Trophoblast cell (in vitro differentiated cells and primary cell): Measurements from ENCODE around the gene EPRS1.

Source experiments
- DNase-seq, 2 donors: peaks; one replicate each; pipeline ENCODE4 v3.0.0-alpha.2; 2016
- H2AFZ ChIP-seq: 2 replicates; pipeline ENCODE4 v1.6.1; 2013; ENCODE audit warnings: low read length, moderate library complexity, mild to moderate bottlenecking; ENCODE audit not compliant: insufficient read depth, poor library complexity
- H2AK5ac ChIP-seq: 2 replicates; pipeline ENCODE4 v1.6.1; 2013; ENCODE audit warnings: mild to moderate bottlenecking, low read length
- H2BK120ac ChIP-seq: 2 replicates; pipeline ENCODE4 v1.6.1; 2013; ENCODE audit warnings: low read length, mild to moderate bottlenecking, moderate library complexity; ENCODE audit not compliant: insufficient read depth, poor library complexity
- H2BK12ac ChIP-seq: 2 replicates; pipeline ENCODE4 v1.6.1; 2013; ENCODE audit warnings: mild to moderate bottlenecking, low read length, moderate library complexity
- H2BK5ac ChIP-seq: 2 replicates; pipeline ENCODE4 v1.6.1; 2013; ENCODE audit warnings: low read length, low read depth, moderate library complexity, mild to moderate bottlenecking; ENCODE audit not compliant: poor library complexity
- H3K14ac ChIP-seq: 2 replicates; pipeline ENCODE4 v1.6.1; 2013; ENCODE audit warnings: mild to moderate bottlenecking, low read length
- H3K18ac ChIP-seq: 2 replicates; pipeline ENCODE4 v1.6.1; 2013; ENCODE audit warnings: mild to moderate bottlenecking, low read length
- H3K23ac ChIP-seq: 2 replicates; pipeline ENCODE4 v1.6.1; 2013; ENCODE audit warnings: low read length
- H3K27ac ChIP-seq: 2 replicates; pipeline ENCODE4 v1.5.1; 2013; ENCODE audit warnings: low read depth, mild to moderate bottlenecking, inconsistent platforms, low read length, moderate library complexity
- H3K27me3 ChIP-seq: 2 replicates; pipeline ENCODE4 v1.6.1; 2013; ENCODE audit warnings: inconsistent platforms, mild to moderate bottlenecking, low read length, moderate library complexity; ENCODE audit not compliant: insufficient read depth
- H3K36me3 ChIP-seq, 2 experiments: 1 replicate in 1 of 2; 2 replicates in 1 of 2; pipeline ENCODE4 v1.6.1; 2013; ENCODE audit warnings: low read length in 2 of 2, mild to moderate bottlenecking in 2 of 2, moderate library complexity in 1 of 2; ENCODE audit not compliant: insufficient read depth in 2 of 2, control insufficient read depth in 1 of 2
- H3K4ac ChIP-seq: 2 replicates; pipeline ENCODE4 v1.6.1; 2013; ENCODE audit warnings: low read depth, mild to moderate bottlenecking, low read length, moderate library complexity
- H3K4me1 ChIP-seq, 2 experiments: 1 replicate in 1 of 2; 2 replicates in 1 of 2; pipeline ENCODE4 v1.6.1; 2013; ENCODE audit warnings: low read length in 2 of 2, mild to moderate bottlenecking in 2 of 2, moderate library complexity in 1 of 2; ENCODE audit not compliant: insufficient read depth in 2 of 2, control insufficient read depth in 1 of 2
- H3K4me2 ChIP-seq: 2 replicates; pipeline ENCODE4 v1.6.1; 2013; ENCODE audit warnings: inconsistent platforms, mild to moderate bottlenecking, low read length, moderate library complexity
- H3K4me3 ChIP-seq: 2 replicates; pipeline ENCODE4 v1.5.1; 2013; ENCODE audit warnings: mild to moderate bottlenecking, low read depth, low read length, inconsistent platforms
- H3K79me1 ChIP-seq: one replicate; pipeline ENCODE4 v1.6.1; 2013; ENCODE audit warnings: low read length
- H3K79me2 ChIP-seq: 2 replicates; pipeline ENCODE4 v1.6.1; 2013; ENCODE audit warnings: low read length, mild to moderate bottlenecking; ENCODE audit not compliant: control insufficient read depth, insufficient read depth, poor library complexity
- H3K9ac ChIP-seq: 2 replicates; pipeline ENCODE4 v1.6.1; 2013; ENCODE audit warnings: mild to moderate bottlenecking, low read length
- H3K9me3 ChIP-seq: 2 replicates; pipeline ENCODE4 v1.6.1; 2013; ENCODE audit warnings: low read depth, mild to moderate bottlenecking, control low read depth, inconsistent platforms, low read length; ENCODE audit not compliant: insufficient read depth
- H4K12ac ChIP-seq: 2 replicates; pipeline ENCODE4 v1.6.1; 2013; ENCODE audit warnings: low read depth, mild to moderate bottlenecking, low read length, moderate library complexity
- H4K8ac ChIP-seq: 2 replicates; pipeline ENCODE4 v1.6.1; 2013; ENCODE audit warnings: low read depth, mild to moderate bottlenecking, low read length, moderate library complexity
- H4K91ac ChIP-seq: one replicate; pipeline ENCODE4 v1.6.1; 2013; ENCODE audit warnings: low read depth, mild to moderate bottlenecking, low read length, moderate library complexity
- WGBS: extraction: QIAGEN DNeasy Blood & Tissue Kit; methylation state at CpG from one replicate; pipeline ENCODE4 v1.1.7; 2013; ENCODE audit warnings: missing lambda C conversion rate; ENCODE audit not compliant: insufficient read length, insufficient coverage; ENCODE audit errors: extremely low coverage; 5-methylcytosine and 5-hydroxymethylcytosine counted together

The EPRS1 gene

DNA sequence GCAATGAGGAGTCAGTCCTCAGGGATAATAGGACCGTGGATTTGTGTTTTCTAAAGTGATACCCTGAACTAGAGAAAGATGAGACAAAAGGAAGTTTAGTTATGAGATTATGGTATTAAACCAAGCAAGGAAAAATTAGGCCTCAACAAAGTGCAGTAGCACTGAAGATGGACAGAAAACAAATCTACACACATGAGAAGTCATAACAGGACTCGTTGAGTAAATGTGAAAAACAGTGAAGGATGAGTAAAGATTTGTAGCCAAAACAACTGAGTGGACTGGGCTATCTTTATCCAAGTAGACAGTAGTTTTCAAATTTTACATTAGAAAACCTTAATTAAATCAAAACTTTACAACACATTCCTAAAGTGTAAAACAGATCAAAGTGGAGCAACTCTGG lies 15.0 kb downstream of the EPRS1 start:
- no peak for DNase-seq
- Histone ChIP-seq H3K23ac (no peak overlapping the region), H4K8ac (no peak overlapping the region), H4K91ac (no peak overlapping the region), H2AK5ac (no peak overlapping the region), H3K36me3 (peaks cover 4 to 12% of the 10 kb centered on the region in 2 experiments), H3K9me3 (no peaks in the 10 kb centered on the region), H3K4me3 (no peak overlapping the region), H2BK12ac (no peak overlapping the region), H4K12ac (no peak overlapping the region), H3K14ac (no peak overlapping the region), H2BK120ac (no peak overlapping the region), H3K79me2 (no peaks in the 10 kb centered on the region), H3K27me3 (no peaks in the 10 kb centered on the region), H2BK5ac (no peak overlapping the region), H3K9ac (no peak overlapping the region), H3K4me2 (no peak overlapping the region), H3K18ac (no peak overlapping the region), H3K79me1 (no peaks in the 10 kb centered on the region), H3K4me1 (no peaks in the 10 kb centered on the region), H2AFZ (no peak overlapping the region), H3K4ac (no peak overlapping the region), H3K27ac (no peak overlapping the region)
- WGBS, result no CpG with 5 or more reads among the region's 2 CpGs

DNA sequence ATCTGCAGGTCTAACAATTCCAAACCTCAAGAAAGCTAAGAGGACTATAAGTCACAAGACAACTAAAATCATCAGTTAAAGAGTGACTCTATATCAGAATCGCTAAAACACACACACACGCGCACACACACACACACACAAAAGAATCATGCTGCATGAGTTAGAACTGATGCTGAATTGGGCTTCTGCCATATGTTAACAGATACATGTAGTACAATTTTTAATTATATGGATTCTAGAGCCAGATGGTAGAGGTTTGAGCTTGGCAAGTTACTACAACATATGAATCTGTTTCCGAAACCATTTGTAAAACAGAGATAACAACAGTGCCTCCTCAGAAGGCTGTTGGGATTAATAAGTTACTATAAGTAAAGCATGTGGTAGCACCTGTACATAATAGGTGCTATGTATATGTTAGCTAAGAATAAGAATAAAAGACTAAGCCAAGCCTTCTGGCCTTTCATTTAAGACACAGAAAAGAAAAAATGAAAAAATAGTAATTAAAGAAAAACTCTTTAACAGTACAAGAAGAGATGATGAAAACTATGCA lies 17.9 kb downstream of the EPRS1 start:
- H3K36me3 ChIP-seq, result peaks cover 9 to 12% of the 10 kb centered on the region in 2 experiments
- H3K4me3 ChIP-seq, result no peak overlapping the region
- H3K79me2 ChIP-seq, result no peaks in the 10 kb centered on the region
- no peak overlapping the region for H3K23ac ChIP-seq
- H4K12ac ChIP-seq, result no peak overlapping the region
- H3K18ac ChIP-seq, result no peak overlapping the region
- H3K4me2 ChIP-seq, result no peak overlapping the region
- H2AFZ ChIP-seq, result no peak overlapping the region
- no peaks in the 10 kb centered on the region for H3K79me1 ChIP-seq
- DNase-seq, result no peak
- H3K14ac ChIP-seq, result no peak overlapping the region
- H4K8ac ChIP-seq, result no peak overlapping the region
- H2BK12ac ChIP-seq, result no peak overlapping the region
- H3K27me3 ChIP-seq, result no peaks in the 10 kb centered on the region
- H3K4me1 ChIP-seq, result no peaks in the 10 kb centered on the region
- H2BK120ac ChIP-seq, result no peak overlapping the region
- no peak overlapping the region for H3K4ac ChIP-seq
- H2AK5ac ChIP-seq, result no peak overlapping the region
- no peak overlapping the region for H2BK5ac ChIP-seq
- H4K91ac ChIP-seq, result no peak overlapping the region
- no peak overlapping the region for H3K9ac ChIP-seq
- WGBS, result no CpG with 5 or more reads among the region's 4 CpGs
- H3K27ac ChIP-seq, result no peak overlapping the region
- no peaks in the 10 kb centered on the region for H3K9me3 ChIP-seq

DNA sequence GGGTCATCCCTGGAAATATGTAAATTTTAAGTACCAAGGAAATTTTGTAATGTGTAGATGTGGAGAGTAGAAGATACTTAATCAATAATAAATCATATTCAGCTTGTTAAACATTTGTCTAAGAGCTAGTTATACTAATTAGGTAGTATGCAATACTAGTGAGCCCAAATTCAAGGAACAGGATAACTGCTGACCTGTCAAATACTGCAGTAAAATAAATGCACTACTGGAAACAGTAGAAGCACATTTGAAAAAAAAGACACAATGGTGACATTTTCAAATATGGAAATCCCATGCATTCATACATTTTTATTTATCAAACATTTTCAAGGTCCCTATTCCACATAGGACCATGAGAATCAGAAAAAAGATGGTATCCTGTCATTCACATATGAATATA lies 27.2 kb downstream of the EPRS1 start:
- Histone ChIP-seq H4K91ac (no peak overlapping the region), H2BK120ac (no peak overlapping the region), H3K79me2 (no peaks in the 10 kb centered on the region), H3K27ac (no peak overlapping the region), H3K4me1 (no peaks in the 10 kb centered on the region), H3K4me2 (no peak overlapping the region), H3K27me3 (no peaks in the 10 kb centered on the region), H2BK5ac (no peak overlapping the region), H3K23ac (no peak overlapping the region), H3K9me3 (no peaks in the 10 kb centered on the region), H3K4me3 (no peak overlapping the region), H2AK5ac (no peak overlapping the region), H4K12ac (no peak overlapping the region), H3K9ac (no peak overlapping the region), H3K18ac (no peak overlapping the region), H3K79me1 (no peaks in the 10 kb centered on the region), H3K14ac (no peak overlapping the region), H2AFZ (no peak overlapping the region), H3K36me3 (peaks cover 14 to 16% of the 10 kb centered on the region in 2 experiments), H2BK12ac (no peak overlapping the region), H3K4ac (no peak overlapping the region), H4K8ac (no peak overlapping the region)
- DNase-seq, result no peak

DNA sequence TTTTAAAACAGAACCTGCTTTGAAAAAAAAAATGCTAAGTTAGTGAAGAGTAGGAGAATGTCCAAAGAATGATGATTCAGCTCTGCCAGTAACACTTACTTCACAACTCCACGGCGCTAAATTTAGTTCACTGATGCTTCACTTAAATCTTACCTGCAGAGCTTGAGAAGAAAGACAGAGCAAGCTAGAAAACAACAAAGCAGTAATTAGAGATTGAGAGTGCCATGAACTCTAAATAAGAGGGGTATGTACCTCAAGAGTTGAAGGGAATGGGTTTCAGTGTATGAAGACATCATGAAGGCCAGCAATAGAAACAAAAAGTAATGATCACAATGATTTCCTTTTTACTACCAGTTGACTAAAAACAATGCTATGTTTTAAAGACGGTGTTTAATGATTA lies 32.8 kb downstream of the EPRS1 start:
- peaks cover 11 to 15% of the 10 kb centered on the region in 2 experiments for H3K36me3 ChIP-seq
- no peaks in the 10 kb centered on the region for H3K79me2 ChIP-seq
- no CpG with 5 or more reads among the region's 3 CpGs for WGBS
- H4K8ac ChIP-seq, result no peak overlapping the region
- no peak overlapping the region for H3K4me3 ChIP-seq
- no peak overlapping the region for H3K23ac ChIP-seq
- no peak overlapping the region for H4K12ac ChIP-seq
- no peak overlapping the region for H2BK12ac ChIP-seq
- no peak overlapping the region for H2BK120ac ChIP-seq
- no peaks in the 10 kb centered on the region for H3K79me1 ChIP-seq
- no peak overlapping the region for H3K4ac ChIP-seq
- no peak overlapping the region for H3K9ac ChIP-seq
- no peak for DNase-seq
- H2BK5ac ChIP-seq, result no peak overlapping the region
- H3K4me2 ChIP-seq, result no peak overlapping the region
- H3K27ac ChIP-seq, result no peak overlapping the region
- no peak overlapping the region for H4K91ac ChIP-seq
- no peaks in the 10 kb centered on the region for H3K9me3 ChIP-seq
- H3K14ac ChIP-seq, result no peak overlapping the region
- no peak overlapping the region for H2AFZ ChIP-seq
- no peaks in the 10 kb centered on the region for H3K27me3 ChIP-seq
- no peak overlapping the region for H2AK5ac ChIP-seq
- H3K4me1 ChIP-seq, result no peaks in the 10 kb centered on the region
- H3K18ac ChIP-seq, result no peak overlapping the region
